ENCODE measurements around the gene RERG.

Gene RERG

DNA sequence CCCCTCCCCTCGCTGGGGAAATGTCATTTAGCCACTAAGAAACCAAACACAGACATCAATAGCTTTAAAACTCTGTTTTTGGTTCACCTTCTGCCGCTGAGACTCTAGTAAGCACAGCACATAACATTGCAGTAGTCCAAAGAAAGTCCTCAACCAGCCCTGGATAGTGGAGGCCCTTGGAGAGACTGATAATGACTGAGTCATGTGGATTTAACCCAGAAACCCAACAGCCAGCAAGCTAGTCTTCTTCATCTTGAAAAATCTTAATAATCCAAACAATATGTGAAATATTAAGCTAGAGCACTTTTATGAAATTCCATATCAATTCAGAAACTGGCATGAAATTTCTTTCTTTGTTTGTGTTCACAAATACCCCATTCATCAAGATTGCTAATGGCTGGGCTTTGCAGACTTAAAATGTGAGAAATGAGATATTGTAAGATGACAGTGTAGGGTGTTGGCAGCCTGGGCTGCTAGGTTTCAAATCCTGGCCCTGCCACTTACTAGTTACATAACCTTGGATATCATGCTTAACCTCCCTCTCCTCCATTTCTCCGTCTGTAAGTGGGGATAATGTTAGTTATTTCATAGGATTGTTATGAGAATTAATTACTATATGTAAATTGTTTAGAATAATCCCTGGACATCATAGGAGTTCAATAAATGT lies 40.1 kb downstream of the RERG start:
- no peaks in the 10 kb centered on the region for H3K27me3 ChIP-seq
- H3K4me3 ChIP-seq (ENCODE audit: low read depth, low read length), result no peak overlapping the region
- no peak for DNase-seq
- peaks cover 79% of the 10 kb centered on the region for H3K4me1 ChIP-seq
- no peaks in the 10 kb centered on the region for H3K9me3 ChIP-seq
- no peak for TF ChIP-seq CTCF (IDR thresholded peaks at IDR 0.05; ENCODE audit: low read depth, low read length)
- no peaks in the 10 kb centered on the region for H3K36me3 ChIP-seq

- no peak for TF ChIP-seq CTCF (IDR thresholded peaks at IDR 0.05; ENCODE audit: low read depth, low read length)
- Histone ChIP-seq H3K4me3 (ENCODE audit: low read depth, low read length) (no peak overlapping the region), H3K4me1 (peaks cover 81% of the 10 kb centered on the region), H3K36me3 (no peaks in the 10 kb centered on the region), H3K27me3 (no peaks in the 10 kb centered on the region), H3K9me3 (no peaks in the 10 kb centered on the region)
- DNase-seq, result peak; percentile 45
Observed at GRCh38 chr12:15180325-15180724, 40.9 kb downstream of the RERG start.

- H3K4me3 ChIP-seq (ENCODE audit: low read depth, low read length), result no peak overlapping the region
- no peak for DNase-seq
- no peaks in the 10 kb centered on the region for H3K9me3 ChIP-seq
- TF ChIP-seq CTCF (IDR thresholded peaks at IDR 0.05; ENCODE audit: low read depth, low read length), result no peak
- no peaks in the 10 kb centered on the region for H3K27me3 ChIP-seq
- H3K36me3 ChIP-seq, result no peaks in the 10 kb centered on the region
- H3K4me1 ChIP-seq, result peaks cover 81% of the 10 kb centered on the region
Observed at GRCh38 chr12:15179672-15180071, 41.5 kb downstream of the RERG start.

DNA sequence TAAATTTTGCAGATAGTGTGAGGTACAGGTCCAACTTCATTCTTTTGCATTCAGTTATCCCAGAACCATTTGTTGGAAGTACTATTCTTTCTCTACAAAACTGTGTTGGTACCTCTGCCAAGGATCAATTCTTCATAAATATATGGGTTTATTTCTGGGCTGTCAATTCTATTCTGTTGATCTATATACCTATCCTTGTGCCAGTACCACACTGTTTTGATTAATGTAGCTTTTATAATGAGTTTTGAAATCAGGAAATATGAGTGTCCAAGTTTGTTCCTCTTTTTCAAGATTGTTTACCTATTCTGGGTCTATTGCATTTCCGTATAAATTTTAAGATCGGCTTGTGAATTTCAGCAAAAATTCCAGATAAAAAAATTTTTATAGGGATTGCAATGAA lies 48.1 kb downstream of the RERG start:
- 0 out of 2 replicates have a peak, but pooled peaks cover 4% of the 10 kb centered on the region for H3K36me3 ChIP-seq
- H3K4me1 ChIP-seq, result peaks cover 66% of the 10 kb centered on the region
- TF ChIP-seq CTCF (IDR thresholded peaks at IDR 0.05; ENCODE audit: low read depth, low read length), result no peak
- no peaks in the 10 kb centered on the region for H3K27me3 ChIP-seq
- no peak overlapping the region for H3K4me3 ChIP-seq (ENCODE audit: low read depth, low read length)
- H3K9me3 ChIP-seq, result no peaks in the 10 kb centered on the region
- no peak for DNase-seq

DNA sequence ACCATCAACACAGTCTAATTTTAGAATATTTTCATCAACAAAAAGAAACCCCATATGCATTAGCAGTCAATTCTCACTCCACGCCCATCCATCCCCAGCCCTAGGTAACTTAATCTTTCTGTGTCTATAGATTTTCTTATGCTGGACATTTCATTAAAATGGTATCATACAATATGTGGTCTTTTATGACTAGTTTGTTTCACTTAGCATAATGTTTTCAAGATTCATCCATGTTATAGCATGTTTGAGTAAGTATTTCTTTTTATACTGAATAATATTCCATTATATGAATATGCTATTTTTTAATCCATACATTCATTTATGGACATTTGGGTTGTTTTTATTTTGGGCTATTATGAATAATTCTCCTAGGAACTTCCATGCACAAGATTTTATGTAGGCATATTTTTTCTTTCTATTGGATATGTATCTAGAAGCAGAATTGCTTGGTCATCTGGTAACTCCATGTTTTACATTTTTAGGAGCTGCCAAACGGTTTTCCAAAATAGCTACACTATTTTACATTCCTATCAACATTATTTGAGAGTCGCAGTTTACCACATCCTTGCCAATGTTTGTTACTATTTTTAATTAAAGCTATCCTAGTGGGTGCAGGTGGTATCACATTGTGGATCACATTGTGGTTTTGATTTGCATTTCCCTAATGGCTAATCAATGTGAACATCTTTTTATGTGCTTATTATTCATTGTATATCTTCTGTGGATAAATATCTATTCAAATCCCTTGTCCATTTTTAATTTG lies 49.0 kb downstream of the RERG start:
- Histone ChIP-seq H3K4me3 (ENCODE audit: low read depth, low read length) (no peak overlapping the region), H3K4me1 (peaks cover 65% of the 10 kb centered on the region), H3K27me3 (no peaks in the 10 kb centered on the region), H3K36me3 (0 out of 2 replicates have a peak, but pooled peaks cover 4% of the 10 kb centered on the region), H3K9me3 (no peaks in the 10 kb centered on the region)
- DNase-seq, result no peak
- no peak; the same call in 1 of the 2 replicates for TF ChIP-seq CTCF (IDR thresholded peaks at IDR 0.05; ENCODE audit: low read depth, low read length)

Data from BE2C (cell line).